HG02759 (cell line): ENCODE results near the gene CD14.
"Not testable (repeated sequence)": the region's sequence is repeated elsewhere in the genome, so short reads cannot be mapped to it uniquely, and the experiment has no call there.

Experiments used
- ATAC-seq: cut with Tn5 transposase; IDR thresholded peaks from one replicate; pipeline ENCODE4 v1.9.1; 2021; ENCODE audit warnings: mild to moderate bottlenecking, moderate library complexity; ENCODE audit not compliant: unreplicated experiment

The CD14 gene

GRCh38 chr5:140635291-140636257, 2.6 kb upstream of the CD14 start:
- no peak for ATAC-seq

GRCh38 chr5:140634103-140634502, 1.1 kb upstream of the CD14 start:
- ATAC-seq, result no peak

- ATAC-seq, result no peak
Measured at GRCh38 chr5:140633501-140633900, 526 bp upstream of the CD14 start.

- ATAC-seq, result peak; percentile 61
Measured at GRCh38 chr5:140632366-140633020, 482 bp downstream of the CD14 start.

- ATAC-seq, result peak; percentile 55
Measured at GRCh38 chr5:140631831-140632365, 1.1 kb downstream of the CD14 start.

GRCh38 chr5:140631036-140631417, 1.9 kb downstream of the CD14 start:
- no peak for ATAC-seq

GRCh38 chr5:140630292-140631035, 2.5 kb downstream of the CD14 start:
- no peak for ATAC-seq

GRCh38 chr5:140628711-140629110, 4.3 kb downstream of the CD14 start:
- ATAC-seq, result no peak

GRCh38 chr5:140627972-140628371, 5.0 kb downstream of the CD14 start:
- no peak for ATAC-seq

- ATAC-seq, result not testable (repeated sequence)
Measured at GRCh38 chr5:140624886-140625285, 8.1 kb downstream of the CD14 start.

GRCh38 chr5:140623061-140623460, 9.9 kb downstream of the CD14 start:
- not testable (repeated sequence) for ATAC-seq

- ATAC-seq, result no peak
Measured at GRCh38 chr5:140622301-140622700, 10.7 kb downstream of the CD14 start.

GRCh38 chr5:140611020-140611521, 21.9 kb downstream of the CD14 start:
- no peak for ATAC-seq

- no peak for ATAC-seq
Measured at GRCh38 chr5:140609126-140609525, 23.8 kb downstream of the CD14 start.

GRCh38 chr5:140608722-140609121, 24.3 kb downstream of the CD14 start:
- ATAC-seq, result no peak

GRCh38 chr5:140607031-140607430, 25.9 kb downstream of the CD14 start:
- no peak for ATAC-seq

GRCh38 chr5:140605879-140606278, 27.1 kb downstream of the CD14 start:
- no peak for ATAC-seq

GRCh38 chr5:140603734-140604133, 29.2 kb downstream of the CD14 start:
- ATAC-seq, result no peak

- not testable (repeated sequence) for ATAC-seq
Measured at GRCh38 chr5:140603446-140603698, 29.6 kb downstream of the CD14 start.

GRCh38 chr5:140602147-140602546, 30.8 kb downstream of the CD14 start:
- ATAC-seq, result no peak

GRCh38 chr5:140600096-140600495, 32.9 kb downstream of the CD14 start:
- ATAC-seq, result no peak
